22Rv1 (cell line): ENCODE data around the gene HILPDA.
"Not testable (repeated sequence)": the region's sequence is repeated elsewhere in the genome, so short reads cannot be mapped to it uniquely, and the experiment has no call there.

Source experiments
- H3K27ac ChIP-seq: fragments of 450-650 bp; 2 replicates; pipeline ENCODE4 v1.5.1; 2017
- ZFX ChIP-seq: fragments of 450-650 bp; IDR thresholded peaks from 2 replicates; pipeline ENCODE4 v1.6.1; 2017; ENCODE audit warnings: antibody characterized with exemption, borderline replicate concordance
- TF ChIP-seq, protein P1 (sequence below): fragments of 450-650 bp; IDR thresholded peaks from 2 replicates; pipeline ENCODE4 v1.5.1; 2017; ENCODE audit warnings: mild to moderate bottlenecking

HILPDA gene

DNA sequence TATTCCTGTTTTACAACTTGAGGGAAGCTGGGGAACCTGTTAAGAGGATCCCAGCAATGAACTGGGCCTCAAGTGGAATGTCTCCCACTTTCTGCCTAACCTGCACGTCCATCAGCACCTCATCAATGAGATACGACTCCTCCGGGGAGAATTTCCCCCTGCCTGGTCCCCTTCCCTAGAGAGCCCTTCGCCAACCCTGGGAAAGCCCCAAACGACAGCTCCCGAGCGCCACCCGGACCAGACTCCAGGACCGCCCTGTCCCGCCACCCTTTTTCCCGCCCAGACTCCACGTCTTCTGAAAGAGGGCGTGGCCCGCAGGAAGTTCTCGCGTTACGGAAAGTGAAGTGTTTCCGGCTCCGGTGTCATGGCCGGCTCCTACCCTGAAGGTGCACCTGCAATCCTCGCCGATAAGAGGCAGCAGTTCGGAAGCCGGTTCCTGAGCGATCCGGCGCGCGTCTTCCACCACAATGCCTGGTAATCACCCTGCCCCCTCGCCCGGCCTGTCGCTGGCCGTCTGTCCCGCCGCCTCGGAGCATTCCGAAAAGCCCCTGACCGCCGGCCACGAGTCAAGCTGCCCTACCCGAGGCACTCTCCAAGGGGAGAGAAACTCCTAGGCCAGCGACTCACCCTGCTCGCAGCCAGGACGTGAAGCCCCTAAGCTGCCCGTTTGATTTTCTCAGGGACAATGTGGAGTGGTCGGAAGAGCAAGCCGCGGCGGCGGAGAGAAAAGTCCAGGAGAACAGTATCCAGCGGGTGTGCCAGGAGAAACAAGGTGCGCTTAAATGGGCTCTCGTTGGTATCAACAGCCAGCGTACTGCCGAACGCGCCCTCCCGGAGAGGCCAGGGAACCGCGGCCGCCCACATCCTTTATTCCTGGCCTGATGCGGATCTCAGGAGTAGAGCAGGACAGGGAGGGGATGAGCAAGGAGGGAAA, 21.0 kb downstream of the HILPDA start, which contains the start of gene METTL2B:
METTL2B (plus strand) TSS at position 347 of the 934 bp plus-strand sequence; CDS start at position 365, 18 bp downstream.
- H3K27ac ChIP-seq: peak within 1 kb of the TSS; percentile 92
- TF ChIP-seq, protein P1, sequence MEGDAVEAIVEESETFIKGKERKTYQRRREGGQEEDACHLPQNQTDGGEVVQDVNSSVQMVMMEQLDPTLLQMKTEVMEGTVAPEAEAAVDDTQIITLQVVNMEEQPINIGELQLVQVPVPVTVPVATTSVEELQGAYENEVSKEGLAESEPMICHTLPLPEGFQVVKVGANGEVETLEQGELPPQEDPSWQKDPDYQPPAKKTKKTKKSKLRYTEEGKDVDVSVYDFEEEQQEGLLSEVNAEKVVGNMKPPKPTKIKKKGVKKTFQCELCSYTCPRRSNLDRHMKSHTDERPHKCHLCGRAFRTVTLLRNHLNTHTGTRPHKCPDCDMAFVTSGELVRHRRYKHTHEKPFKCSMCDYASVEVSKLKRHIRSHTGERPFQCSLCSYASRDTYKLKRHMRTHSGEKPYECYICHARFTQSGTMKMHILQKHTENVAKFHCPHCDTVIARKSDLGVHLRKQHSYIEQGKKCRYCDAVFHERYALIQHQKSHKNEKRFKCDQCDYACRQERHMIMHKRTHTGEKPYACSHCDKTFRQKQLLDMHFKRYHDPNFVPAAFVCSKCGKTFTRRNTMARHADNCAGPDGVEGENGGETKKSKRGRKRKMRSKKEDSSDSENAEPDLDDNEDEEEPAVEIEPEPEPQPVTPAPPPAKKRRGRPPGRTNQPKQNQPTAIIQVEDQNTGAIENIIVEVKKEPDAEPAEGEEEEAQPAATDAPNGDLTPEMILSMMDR: peak; percentile 60

DNA sequence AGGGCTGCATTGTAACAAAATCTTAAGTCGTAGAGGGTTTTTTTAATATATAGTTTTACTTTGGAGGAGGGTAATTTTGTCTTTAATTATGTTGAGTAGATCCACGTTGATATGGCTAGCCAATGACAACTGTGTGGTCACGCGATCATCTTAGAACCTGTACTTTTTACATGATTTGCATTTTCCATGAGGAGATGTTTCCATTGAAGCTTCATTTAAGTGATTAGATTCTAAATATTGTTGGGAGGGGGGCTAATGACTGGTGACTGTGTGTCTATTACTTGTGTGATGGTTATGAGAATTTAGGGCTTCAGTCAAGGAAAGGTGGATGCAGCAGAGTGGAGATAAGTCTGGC, 21.6 kb downstream of the HILPDA start:
- H3K27ac ChIP-seq: peak overlapping the region; percentile 92

DNA sequence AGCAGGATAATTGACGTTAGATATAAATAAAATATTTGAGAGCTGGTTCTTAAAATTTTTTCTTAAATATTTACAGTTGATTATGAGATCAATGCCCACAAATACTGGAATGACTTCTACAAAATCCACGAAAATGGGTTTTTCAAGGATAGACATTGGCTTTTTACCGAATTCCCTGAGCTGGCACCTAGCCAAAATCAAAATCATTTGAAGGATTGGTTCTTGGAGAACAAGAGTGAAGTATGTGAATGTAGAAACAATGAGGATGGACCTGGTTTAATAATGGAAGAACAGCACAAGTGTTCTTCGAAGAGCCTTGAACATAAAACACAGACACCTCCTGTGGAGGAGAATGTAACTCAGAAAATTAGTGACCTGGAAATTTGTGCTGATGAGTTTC, 23.4 kb downstream of the HILPDA start:
- H3K27ac ChIP-seq: not testable (repeated sequence)

DNA sequence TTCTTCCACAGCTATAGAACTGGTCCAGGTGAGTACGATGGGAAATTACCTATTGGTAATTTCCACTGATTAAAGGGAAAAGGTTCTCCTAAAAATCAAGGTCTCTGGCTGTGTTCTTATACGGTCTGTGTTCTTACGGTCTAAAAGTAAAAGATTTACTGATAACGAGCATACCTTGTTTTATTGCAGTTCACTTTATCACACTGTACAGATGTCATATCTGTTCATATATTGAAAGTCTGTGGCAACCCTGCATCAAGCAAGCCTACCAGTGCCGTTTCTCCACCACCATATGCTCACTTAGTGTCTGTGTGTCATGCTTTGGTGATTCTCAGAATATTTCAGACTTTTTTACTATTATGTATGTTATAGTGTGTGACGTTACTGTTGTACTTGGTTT, 32.5 kb downstream of the HILPDA start:
- H3K27ac ChIP-seq: not testable (repeated sequence)

DNA sequence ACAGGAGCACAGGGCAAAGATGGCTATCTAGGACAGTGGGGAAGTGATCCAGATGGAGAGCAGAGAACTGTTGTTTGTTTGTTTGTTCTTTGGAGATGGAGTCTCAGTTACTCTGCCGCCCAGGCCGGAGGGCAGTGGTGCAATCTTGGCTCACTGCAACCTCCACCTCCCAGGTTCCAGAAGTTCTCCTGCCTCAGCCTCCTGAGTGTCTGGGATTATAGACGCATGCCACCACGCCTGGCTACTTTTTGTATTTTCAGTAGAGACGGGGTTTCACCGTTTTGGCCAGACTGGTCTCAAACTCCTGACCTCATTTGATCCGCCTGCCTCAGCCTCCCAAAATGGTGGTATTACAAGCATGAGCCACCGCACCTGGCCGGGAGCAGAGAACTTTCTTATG, 41.7 kb downstream of the HILPDA start:
- H3K27ac ChIP-seq: 0 out of 2 replicates have a peak overlapping the region, but pooled peaks have one; percentile 26
- no peak for TF ChIP-seq ZFX
- TF ChIP-seq, protein P1: no peak

DNA sequence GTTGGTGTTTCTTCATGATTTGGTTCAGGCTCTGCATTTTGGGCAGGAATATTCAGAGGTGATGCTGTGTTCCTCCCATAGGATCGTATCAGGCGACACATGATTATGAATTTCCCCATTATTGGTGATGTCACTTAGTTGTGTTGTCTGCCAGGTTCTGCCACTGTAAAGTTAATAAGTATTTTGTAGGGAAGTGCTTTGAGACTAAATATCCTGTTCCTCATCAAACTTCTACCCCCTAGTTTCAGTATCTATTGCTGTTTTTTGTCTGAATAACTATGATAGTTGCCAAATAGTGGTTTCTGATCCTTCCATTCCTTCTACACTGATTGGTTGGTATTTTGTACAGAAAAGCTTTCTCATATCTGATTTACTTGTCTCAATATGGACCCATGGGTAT, 49.7 kb downstream of the HILPDA start:
- H3K27ac ChIP-seq: not testable (repeated sequence)

DNA sequence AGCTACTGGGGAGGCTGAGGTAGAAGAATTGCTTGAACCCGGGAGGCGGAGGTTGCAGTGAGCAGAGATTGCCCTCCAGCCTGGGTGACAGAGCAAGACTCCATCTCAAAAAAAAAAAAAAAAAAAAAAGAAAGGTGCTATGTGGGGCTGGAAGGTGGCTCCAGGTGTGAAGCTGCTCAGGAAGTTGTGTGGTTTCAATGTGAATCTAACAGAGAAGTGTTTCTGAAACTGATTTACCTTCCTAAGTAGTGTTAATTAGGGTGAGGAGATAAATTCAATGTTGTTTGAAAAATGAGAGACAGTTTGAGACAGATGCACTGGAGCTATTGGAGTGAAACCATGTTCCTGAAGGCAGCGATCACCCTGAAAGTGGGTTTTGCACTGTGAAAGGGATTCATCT, 51.1 kb downstream of the HILPDA start:
- H3K27ac ChIP-seq: not testable (repeated sequence)

DNA sequence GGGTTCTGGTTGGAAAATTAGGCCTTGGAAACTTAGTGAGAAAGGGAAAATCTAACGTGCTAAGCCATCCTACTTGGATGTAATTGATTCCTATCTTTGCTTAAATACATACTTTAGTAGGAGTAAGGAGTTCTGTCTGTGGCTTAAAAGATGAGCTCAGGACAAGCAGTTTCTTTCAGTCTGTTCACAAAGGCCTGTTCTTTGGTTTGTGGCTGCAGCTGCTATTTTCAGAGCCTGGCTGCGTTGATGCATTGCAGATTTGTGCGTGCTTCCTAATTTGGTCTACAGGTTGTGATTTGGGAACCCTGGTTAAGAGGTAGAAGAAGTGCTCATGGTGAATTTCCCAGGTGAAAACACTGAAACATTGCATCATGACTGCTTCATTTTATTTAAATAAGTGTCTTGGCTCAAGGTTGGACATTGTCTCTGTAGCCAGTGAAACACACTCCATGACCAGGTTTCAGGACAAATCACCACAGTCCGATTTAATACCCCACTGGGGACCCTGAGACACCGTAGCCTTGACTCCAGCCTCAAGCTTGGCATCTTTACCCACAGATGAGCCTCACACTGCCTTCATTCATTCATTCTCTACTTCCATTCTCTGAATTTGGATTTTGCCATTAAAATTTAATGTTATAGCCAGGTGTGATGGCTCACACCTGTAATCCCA, 51.8 kb downstream of the HILPDA start:
- not testable (repeated sequence) for H3K27ac ChIP-seq
